Right ventricle myocardium superior (tissue), 1 donor: ENCODE data around the gene EPHA5. TPM values are rescaled to one million over a fixed set of nuclear protein-coding genes. Genes with fewer than 3 reads are reported as not detected.

Experiments
- ATAC-seq: fragments of 200-7000 bp; cut with Tn5 transposase; one replicate; pipeline ENCODE4 v1.9.1; 2020; ENCODE audit warnings: mild to moderate bottlenecking; ENCODE audit not compliant: poor library complexity
- DNase-seq: peaks from one replicate; pipeline ENCODE4 v3.0.0-alpha.2; 2020
- intact Hi-C: fragments of 100-400 bp; cut with DNase I; formaldehyde crosslinking; loops from one replicate; pipeline ENCODE4 v1.11.2; 2022
- total RNA-seq: library from RNA; stranded (reverse); fragmentation: NEBNext Ultra II Directional; extraction: Animal tissue kit (Norgen Biotek cat#: 25700); gene quantifications from one replicate; pipeline ENCODE4 v1.2.1, GENCODE V29; 2021
- donor health status: DM: no; HTN: yes; CAD: no; lungs with severe emphysema.

EPHA5 gene
- total RNA-seq, 1 donor from 2014 or later, result 0.13 TPM

GRCh38 chr4:65399084-65399483, 271.2 kb downstream of the EPHA5 start:
- intact Hi-C loops, result no loop called here

GRCh38 chr4:65393078-65393477, 277.2 kb downstream of the EPHA5 start:
- ATAC-seq, result no peak

More at GRCh38 chr4:65399084-65399483, 271.2 kb downstream of the EPHA5 start:
- ATAC-seq (no peak), DNase-seq (no peak)

GRCh38 chr4:65392488-65392887, 277.8 kb downstream of the EPHA5 start:
- ATAC-seq (no peak), DNase-seq (no peak)
- intact Hi-C loops, result no loop called here

More at GRCh38 chr4:65393078-65393477, 277.2 kb downstream of the EPHA5 start:
- no peak for DNase-seq
- intact Hi-C loops, result no loop called here

GRCh38 chr4:65391814-65392213, 278.5 kb downstream of the EPHA5 start:
- DNase-seq, result no peak
- no peak for ATAC-seq
- intact Hi-C loops, result no loop called here

- DNase-seq, result no peak
- intact Hi-C loops, result no loop called here
- no peak for ATAC-seq
Observed at GRCh38 chr4:65391382-65391781, 278.9 kb downstream of the EPHA5 start.

GRCh38 chr4:65386927-65387326, 283.4 kb downstream of the EPHA5 start:
- ATAC-seq (no peak), DNase-seq (no peak)
- intact Hi-C loops, result no loop called here

GRCh38 chr4:65383589-65384305, 286.5 kb downstream of the EPHA5 start:
- ATAC-seq (no peak), DNase-seq (no peak)
- intact Hi-C loops, result no loop called here

- intact Hi-C loops, result no loop called here
- DNase-seq (no peak), ATAC-seq (no peak)
Observed at GRCh38 chr4:65381648-65382047, 288.6 kb downstream of the EPHA5 start.

GRCh38 chr4:65370709-65371108, 299.6 kb downstream of the EPHA5 start:
- ATAC-seq, result no peak
- DNase-seq, result no peak
- intact Hi-C loops, result no loop called here

- intact Hi-C loops, result no loop called here
- no peak for ATAC-seq
- no peak for DNase-seq
Observed at GRCh38 chr4:65367306-65367705, 303.0 kb downstream of the EPHA5 start.

GRCh38 chr4:65358914-65359313, 311.4 kb downstream of the EPHA5 start:
- DNase-seq (no peak), ATAC-seq (no peak)
- intact Hi-C loops, result no loop called here

- DNase-seq (no peak), ATAC-seq (no peak)
- intact Hi-C loops, result no loop called here
Observed at GRCh38 chr4:65353098-65353497, 317.2 kb downstream of the EPHA5 start.

- DNase-seq, result no peak
- intact Hi-C loops, result no loop called here
Observed at GRCh38 chr4:65344278-65344825, 325.9 kb downstream of the EPHA5 start.

GRCh38 chr4:65343342-65343741, 326.9 kb downstream of the EPHA5 start:
- DNase-seq (no peak), ATAC-seq (no peak)
- intact Hi-C loops, result no loop called here

More at GRCh38 chr4:65344278-65344825, 325.9 kb downstream of the EPHA5 start:
- ATAC-seq, result no peak

- ATAC-seq (no peak), DNase-seq (no peak)
- intact Hi-C loops, result no loop called here
Observed at GRCh38 chr4:65341557-65341956, 328.7 kb downstream of the EPHA5 start.

- no peak for ATAC-seq
- intact Hi-C loops, result no loop called here
Observed at GRCh38 chr4:65340382-65341109, 329.7 kb downstream of the EPHA5 start.

GRCh38 chr4:65337371-65337770, 332.9 kb downstream of the EPHA5 start:
- no peak for ATAC-seq
- DNase-seq, result no peak

More at GRCh38 chr4:65340382-65341109, 329.7 kb downstream of the EPHA5 start:
- DNase-seq, result no peak

GRCh38 chr4:65336465-65336864, 333.8 kb downstream of the EPHA5 start:
- ATAC-seq, result no peak
- intact Hi-C loops, result no loop called here
- DNase-seq, result no peak

More at GRCh38 chr4:65337371-65337770, 332.9 kb downstream of the EPHA5 start:
- intact Hi-C loops, result no loop called here

- ATAC-seq, result no peak
- DNase-seq, result no peak
- intact Hi-C loops, result no loop called here
Observed at GRCh38 chr4:65316534-65316933, 353.8 kb downstream of the EPHA5 start.

GRCh38 chr4:65311120-65311519, 359.2 kb downstream of the EPHA5 start:
- DNase-seq (no peak), ATAC-seq (no peak)
- intact Hi-C loops, result no loop called here
